NCI-H1092 treated with DMSO at 0.1 percent for 48 hours (cell line): ENCODE measurements around the gene MT1A.
A peak's percentile ranks its signal among the peaks of the same experiment; 100 is the strongest.
"Not testable (repeated sequence)": the region's sequence is repeated elsewhere in the genome, so short reads cannot be mapped to it uniquely, and the experiment has no call there.

Source experiments
- DNase-seq: peaks from one replicate; lab custom pipeline; 2025; lab: John Stamatoyannopoulos, UW

The MT1A gene

GRCh38 chr16:56657555-56658326, 19.3 kb downstream of the MT1A start, which contains the start of gene MT1F:
TSS of gene MT1F (plus strand) at chr16:56657959. CDS start at chr16:56658059, 100 bp downstream.
- DNase-seq: peak; percentile 3

DNA sequence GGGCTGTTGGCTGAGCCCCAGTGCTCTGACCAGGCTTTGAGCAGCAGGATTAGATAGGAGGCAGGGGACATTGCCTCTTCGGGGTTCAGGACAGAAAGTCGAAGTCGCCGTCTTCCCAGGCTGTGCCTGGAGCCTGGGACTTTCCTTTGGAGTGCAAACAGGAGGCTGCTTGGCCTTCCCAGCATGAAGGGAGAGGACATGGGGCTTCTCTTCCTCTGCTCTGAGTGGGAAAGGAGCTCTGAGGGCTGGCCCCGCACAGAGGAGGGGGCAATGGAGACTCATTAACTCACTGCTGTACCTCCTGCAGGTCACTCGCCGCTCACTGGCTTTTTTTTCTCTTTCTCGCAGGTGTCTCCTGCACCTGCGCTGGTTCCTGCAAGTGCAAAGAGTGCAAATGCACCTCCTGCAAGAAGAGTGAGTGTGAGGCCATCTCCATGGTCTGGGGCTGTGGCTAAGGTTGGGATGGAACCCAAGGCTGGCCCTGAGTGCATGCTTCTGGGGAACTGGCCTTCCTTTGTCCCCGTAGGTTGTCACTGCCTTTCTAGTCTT, 19.9 kb downstream of the MT1A start:
- no peak for DNase-seq

DNA sequence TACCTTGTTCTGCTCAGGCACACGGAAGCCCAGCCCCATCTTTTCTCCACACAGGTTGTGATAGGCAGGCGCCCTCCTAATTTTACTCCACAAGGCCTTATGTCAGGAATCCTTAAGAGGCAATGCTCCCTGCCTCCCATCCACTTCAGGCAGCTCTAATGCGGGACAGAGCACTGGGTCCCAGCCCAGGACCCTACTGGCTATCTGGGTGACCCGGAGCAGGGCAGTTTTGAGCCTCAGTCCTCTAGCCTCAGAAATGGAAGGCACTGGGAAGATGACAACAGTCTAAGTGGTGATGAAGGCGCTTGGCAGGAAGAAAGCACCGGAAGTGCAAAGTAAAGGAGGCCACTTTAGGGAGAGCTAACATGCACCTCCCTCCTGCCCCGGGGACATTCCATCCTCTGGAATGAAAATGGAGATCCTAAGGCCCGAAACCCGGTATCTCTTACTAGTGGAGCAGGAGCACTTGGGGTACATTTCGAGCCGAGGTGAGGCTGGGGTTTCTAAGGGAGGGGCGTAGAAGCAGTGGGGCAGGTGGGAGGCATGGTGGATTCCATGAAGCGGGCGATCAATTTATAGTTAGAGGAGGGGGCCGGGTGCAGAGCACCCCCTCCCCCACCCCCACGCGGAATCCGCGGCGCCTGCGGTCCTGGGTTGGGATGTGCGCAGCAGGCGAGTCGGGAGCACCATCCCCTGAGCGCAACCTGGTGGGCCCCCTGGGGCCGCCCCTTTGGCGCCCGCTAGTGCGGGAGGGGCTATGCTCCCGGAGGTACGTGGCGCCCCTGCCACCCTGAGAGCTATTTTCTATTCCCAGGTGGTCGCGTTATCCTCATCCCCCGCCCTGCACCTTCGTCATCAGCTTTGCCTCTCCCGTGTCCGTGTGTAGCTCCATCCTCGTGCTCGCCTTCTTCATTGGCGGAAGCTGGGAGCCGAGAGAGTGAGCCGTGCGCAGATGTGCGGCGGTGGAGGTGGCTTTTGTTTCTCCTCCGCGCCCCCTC, 24.2 kb downstream of the MT1A start:
- DNase-seq: peak; percentile 1

GRCh38 chr16:56664506-56664905, 26.0 kb downstream of the MT1A start:
- DNase-seq: no peak

- not testable (repeated sequence) for DNase-seq
These were observed 27.1 kb downstream of the MT1A start for GRCh38 chr16:56665286-56666261.

- no peak for DNase-seq
These were observed 29.4 kb downstream of the MT1A start, which contains the start of gene MT1G for GRCh38 chr16:56667581-56668571. TSS of gene MT1G (minus strand) at chr16:56668065. CDS start at chr16:56667993, 72 bp downstream.

DNA sequence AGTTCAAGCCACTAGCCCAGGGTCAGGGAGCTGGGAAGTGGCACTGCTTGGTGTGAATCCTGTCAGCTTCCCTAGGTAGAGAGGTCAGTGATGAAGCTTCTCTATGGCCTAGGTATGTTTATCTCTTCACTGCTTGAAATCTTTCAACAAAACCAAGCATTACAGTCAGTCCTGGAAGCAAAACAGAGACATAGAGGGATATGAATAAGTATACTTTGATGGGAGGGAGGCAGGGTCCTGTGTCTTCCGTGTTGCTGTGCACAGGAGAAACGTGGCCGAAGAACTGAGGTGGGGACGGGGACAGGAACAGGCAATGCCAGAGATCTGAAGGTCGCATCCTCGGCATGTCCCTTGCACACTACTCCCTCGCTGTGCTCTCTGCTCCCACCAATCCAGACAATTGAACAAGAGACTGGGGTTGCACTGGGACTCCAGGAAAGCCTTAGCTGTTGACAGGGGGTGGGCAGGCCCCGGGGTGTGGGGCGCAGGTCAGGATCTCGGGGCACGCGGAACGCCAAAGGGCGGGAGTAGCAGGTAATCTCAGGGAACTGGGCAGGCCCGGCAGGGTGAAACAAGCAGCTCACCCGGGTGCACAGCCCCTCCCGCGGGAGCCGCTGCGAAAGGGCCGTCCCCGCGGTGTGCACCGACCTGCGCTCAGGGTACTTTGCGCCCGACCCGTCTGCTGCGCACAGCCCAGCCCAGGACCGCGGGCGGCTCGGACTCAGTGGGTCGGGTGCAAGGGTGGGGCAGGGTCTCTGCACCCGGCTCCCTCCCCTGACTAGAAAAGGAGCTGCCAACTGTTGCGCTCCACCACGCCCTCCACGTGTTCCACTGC, 30.8 kb downstream of the MT1A start, which contains the start of gene MT1H:
Gene MT1H, plus strand, starts transcription at position 810 of the 835 bp plus-strand sequence. CDS start 71 bp downstream, outside the sequence.
- DNase-seq: no peak

DNA sequence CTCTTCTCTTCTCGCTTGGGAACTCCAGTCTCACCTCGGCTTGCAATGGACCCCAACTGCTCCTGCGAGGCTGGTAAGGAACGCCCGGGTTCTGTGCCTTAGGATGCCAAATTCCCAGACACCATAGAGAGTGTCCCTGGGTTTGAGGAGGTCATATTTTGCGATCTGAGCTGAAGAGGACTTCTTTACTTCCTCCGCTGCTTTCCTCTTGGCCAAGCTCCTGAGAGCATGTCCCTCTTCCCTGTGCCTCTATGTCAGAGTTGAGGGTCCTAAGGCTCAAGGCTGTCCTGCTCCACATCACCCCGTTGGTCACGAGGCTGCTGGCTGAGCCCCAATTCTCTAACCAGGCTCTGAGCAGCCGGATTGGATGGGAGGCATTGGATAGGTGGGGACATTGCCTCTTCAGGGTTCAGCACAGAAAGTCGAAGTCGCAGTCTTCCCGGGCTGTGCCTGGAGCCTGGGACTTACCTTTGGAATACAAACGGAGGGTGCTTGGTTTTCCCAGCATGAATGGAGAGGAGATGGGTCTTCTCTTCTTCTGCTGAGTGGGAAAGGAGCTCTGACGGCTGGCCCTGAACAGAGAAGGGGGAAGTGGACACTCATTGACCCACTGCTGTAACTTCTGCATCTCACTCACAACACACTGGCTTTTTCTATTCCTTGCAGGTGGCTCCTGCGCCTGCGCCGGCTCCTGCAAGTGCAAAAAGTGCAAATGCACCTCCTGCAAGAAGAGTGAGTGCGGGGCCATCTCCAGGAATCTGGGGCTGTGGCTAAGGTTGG, 31.6 kb downstream of the MT1A start:
- no peak for DNase-seq

DNA sequence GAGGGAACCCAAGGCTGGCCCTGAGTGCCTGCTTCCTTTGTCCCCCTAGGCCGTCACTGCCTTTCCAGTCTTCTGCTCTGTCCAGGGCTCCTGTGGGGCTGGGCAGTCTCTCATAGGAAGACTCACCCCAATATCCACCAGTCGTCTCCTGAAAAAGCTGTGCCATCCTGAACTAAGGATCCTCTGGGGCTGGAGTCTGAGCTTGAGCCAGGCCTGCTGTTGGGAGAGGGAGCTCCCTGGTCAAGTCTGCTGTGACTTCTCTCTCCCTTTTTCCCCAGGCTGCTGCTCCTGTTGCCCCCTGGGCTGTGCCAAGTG, 32.1 kb downstream of the MT1A start:
- DNase-seq: no peak

GRCh38 chr16:56671691-56672090, 33.2 kb downstream of the MT1A start:
- DNase-seq: not testable (repeated sequence)

- DNase-seq: not testable (repeated sequence)
These were observed 33.7 kb downstream of the MT1A start for GRCh38 chr16:56672171-56672570.

- DNase-seq: no peak
These were observed 34.5 kb downstream of the MT1A start for GRCh38 chr16:56672761-56673536.

DNA sequence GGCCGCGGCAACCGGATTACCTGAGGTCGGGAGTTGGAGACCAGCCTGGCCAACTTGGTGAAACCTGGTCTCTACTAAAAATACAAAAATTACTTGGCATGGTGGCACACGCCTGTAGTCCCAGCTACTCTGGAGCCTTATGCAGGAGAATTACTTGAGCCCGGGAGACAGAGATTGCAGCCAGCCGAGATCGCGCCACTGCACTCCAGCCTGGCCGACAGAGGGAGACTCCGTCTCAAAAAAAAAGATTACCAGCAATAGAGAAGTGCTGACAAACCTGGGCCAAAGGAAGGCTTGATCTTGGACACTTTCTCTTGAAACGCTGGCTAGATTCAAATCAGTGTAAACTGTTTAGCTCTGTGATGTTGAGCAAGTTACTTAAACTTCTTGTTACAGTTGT, 35.5 kb downstream of the MT1A start:
- DNase-seq: peak; percentile 5

GRCh38 chr16:56674570-56674969, 36.1 kb downstream of the MT1A start:
- not testable (repeated sequence) for DNase-seq

DNA sequence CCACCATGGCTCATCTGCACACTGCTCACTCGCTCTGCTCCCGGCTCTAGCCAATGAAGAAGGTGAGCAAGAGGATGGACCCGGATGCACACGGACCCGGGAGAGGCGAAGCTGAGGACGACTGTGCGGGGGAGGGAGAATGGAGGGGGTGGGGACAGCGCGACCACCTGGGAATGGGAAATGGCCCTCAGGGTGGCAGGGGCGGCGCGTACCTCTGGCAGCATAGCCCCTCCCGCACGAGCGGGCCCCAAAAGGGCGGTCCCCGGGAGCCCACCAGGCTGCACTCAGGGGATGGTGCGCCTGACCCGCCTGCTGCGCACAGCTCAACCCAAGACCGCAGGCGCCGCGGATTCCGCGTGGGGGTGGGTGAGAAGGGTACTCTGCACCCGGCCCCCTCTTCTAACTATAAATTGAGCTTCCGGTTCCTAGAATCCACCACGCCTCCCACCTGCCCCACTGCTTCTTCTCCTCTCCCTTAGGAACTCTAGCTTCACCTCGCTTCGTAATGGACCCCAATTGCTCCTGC, 37.3 kb downstream of the MT1A start:
- no peak for DNase-seq

- DNase-seq: no peak
These were observed 39.0 kb downstream of the MT1A start for GRCh38 chr16:56677474-56677873.

DNA sequence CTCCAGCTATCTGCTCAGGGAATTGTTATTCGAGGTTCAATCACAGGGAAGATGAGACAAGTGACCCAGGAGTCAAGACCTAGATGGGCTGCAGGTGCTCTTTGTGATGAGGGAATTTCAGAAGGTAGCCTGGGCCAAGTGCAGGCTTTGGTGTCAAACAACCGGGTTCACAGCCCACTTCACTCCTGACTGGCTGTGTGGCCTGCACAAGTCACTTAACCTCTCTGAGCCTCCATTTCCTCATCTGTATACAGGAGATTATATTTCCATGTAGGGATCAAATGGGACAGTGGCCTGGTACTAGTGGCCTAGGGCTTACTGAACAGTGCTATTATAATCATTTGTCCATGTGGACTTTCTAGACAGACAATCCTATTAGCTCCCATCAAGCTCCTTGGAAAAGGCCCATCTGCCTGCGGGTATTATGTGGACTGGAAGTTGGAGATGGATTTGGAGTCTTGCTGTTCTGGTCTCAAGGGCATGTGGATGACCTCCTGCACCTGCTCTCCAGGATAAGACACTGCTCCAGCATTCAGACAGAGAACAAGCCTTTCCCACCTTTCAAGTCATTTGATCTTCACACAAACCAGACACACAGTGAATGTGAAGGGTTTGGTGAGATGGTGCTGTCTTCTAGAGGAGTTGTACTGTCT, 40.7 kb downstream of the MT1A start:
- DNase-seq: no peak
